Activated CD4-positive, CD25-positive, alpha-beta regulatory T cell (primary cell): ENCODE results near the gene ADGRV1.

ENCODE experiments used
- DNase-seq, 4 experiments: peaks; one replicate each; lab custom pipeline; 2025; lab: John Stamatoyannopoulos, UW

ADGRV1 gene

GRCh38 chr5:91166059-91166807, 607.6 kb downstream of the ADGRV1 start:
- no peak for DNase-seq

GRCh38 chr5:91168859-91169258, 610.3 kb downstream of the ADGRV1 start:
- no peak for DNase-seq

- no peak for DNase-seq
Observed at GRCh38 chr5:91170266-91170665, 611.7 kb downstream of the ADGRV1 start.

- no peak for DNase-seq
Observed at GRCh38 chr5:91171322-91171721, 612.7 kb downstream of the ADGRV1 start.

GRCh38 chr5:91174396-91174795, 615.8 kb downstream of the ADGRV1 start:
- no peak for DNase-seq

GRCh38 chr5:91175708-91176107, 617.1 kb downstream of the ADGRV1 start:
- DNase-seq, result no peak

GRCh38 chr5:91176288-91177016, 617.9 kb downstream of the ADGRV1 start:
- DNase-seq, result no peak

- no peak for DNase-seq
Observed at GRCh38 chr5:91177085-91177484, 618.5 kb downstream of the ADGRV1 start.

GRCh38 chr5:91177639-91178038, 619.0 kb downstream of the ADGRV1 start:
- DNase-seq, result no peak

- DNase-seq, result no peak
Observed at GRCh38 chr5:91178461-91178860, 619.9 kb downstream of the ADGRV1 start.

GRCh38 chr5:91179018-91179417, 620.4 kb downstream of the ADGRV1 start:
- no peak for DNase-seq

GRCh38 chr5:91180506-91180905, 621.9 kb downstream of the ADGRV1 start:
- no peak for DNase-seq

- DNase-seq, result no peak
Observed at GRCh38 chr5:91182763-91183162, 624.2 kb downstream of the ADGRV1 start.

GRCh38 chr5:91183743-91184142, 625.1 kb downstream of the ADGRV1 start:
- DNase-seq, result no peak

- no peak for DNase-seq
Observed at GRCh38 chr5:91186101-91186500, 627.5 kb downstream of the ADGRV1 start.

- no peak for DNase-seq
Observed at GRCh38 chr5:91187032-91187431, 628.4 kb downstream of the ADGRV1 start.

- no peak for DNase-seq
Observed at GRCh38 chr5:91188755-91189154, 630.2 kb downstream of the ADGRV1 start.

- DNase-seq, result no peak
Observed at GRCh38 chr5:91189480-91190313, 631.1 kb downstream of the ADGRV1 start.

GRCh38 chr5:91190314-91190690, 631.7 kb downstream of the ADGRV1 start:
- no peak for DNase-seq

- DNase-seq, result no peak
Observed at GRCh38 chr5:91194824-91195381, 636.3 kb downstream of the ADGRV1 start.

GRCh38 chr5:91200692-91201091, 642.1 kb downstream of the ADGRV1 start:
- DNase-seq, result no peak

- no peak for DNase-seq
Observed at GRCh38 chr5:91206103-91206502, 647.5 kb downstream of the ADGRV1 start.
